Measurements from ENCODE around the gene ORM1.

The ORM1 gene

DNA sequence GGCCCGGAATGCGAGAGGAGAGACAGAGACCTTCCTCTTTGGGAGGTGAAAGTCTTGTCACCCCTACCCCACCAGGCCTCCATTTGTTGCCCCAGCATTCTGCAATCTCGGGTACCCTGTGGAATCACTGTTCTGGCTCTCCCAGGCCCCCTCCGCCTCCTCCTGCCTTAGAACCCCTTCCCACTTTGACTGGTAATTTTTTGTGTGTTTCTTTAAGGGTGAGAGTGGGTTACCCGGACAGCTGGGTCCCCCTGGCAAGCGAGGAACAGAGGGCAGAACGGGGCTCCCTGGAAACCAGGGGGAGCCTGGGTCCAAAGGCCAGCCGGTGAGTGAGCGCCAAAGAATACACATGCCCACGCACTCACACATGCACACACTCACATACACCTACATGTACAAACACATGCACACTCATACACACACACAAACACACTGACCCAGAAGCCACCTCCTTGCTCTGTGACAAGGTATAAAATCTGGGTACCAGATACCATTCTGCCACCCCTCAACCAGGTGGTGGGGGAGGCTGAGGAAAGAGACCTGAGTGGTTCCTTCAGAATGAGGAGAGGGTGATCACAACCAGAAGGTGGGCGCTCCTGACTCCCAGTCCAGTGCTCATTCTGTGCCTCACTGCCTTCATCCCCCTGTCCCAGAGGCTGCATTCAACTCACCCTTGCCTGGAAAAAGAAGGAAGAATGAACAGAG is 30.9 kb upstream of the ORM1 start:
- no peak overlapping the region for H3K27ac Mint-ChIP-seq
- H3K9me3 Mint-ChIP-seq = peaks cover 14% of the 10 kb centered on the region
- CTCF ChIA-PET = interaction anchor here (0.9 to 4.9 kb wide), 11 partner anchors 24 to 485 kb away, joined by 3 to 88 read pairs (median 3); partner anchors contain the start of gene COL27A1

DNA sequence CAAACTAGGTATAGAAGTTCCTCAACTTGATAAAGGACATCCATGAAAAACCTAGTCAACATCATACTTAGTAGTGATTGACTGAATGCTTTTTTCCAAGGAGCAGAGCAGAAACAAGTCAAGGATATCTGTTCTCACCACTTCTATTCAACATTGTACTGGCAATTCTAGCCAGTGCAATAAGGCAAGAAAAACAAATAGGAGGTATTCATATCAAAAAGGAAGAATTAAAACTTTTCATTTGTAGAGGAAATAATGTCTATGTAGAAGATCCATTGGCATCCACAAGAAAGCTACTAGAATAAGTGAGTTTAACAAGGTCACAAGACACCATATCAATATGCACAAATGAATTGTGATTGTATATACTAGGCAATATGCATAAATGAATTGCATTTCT is 28.2 kb upstream of the ORM1 start:
- Mint-ChIP-seq H3K9me3 (peaks cover 14% of the 10 kb centered on the region), H3K4me3 (no peak overlapping the region), H3K36me3 (peaks cover 4% of the 10 kb centered on the region), H3K27ac (no peak overlapping the region), H3K4me1 (no peaks in the 10 kb centered on the region), H3K27me3 (peaks cover 17% of the 10 kb centered on the region)
- no peak for DNase-seq
- CTCF ChIA-PET = no interaction called here

More for the DNA sequence above, 30.9 kb upstream of the ORM1 start:
- no peak for DNase-seq
- H3K36me3 Mint-ChIP-seq = peaks cover 4% of the 10 kb centered on the region
- H3K4me3 Mint-ChIP-seq = no peak overlapping the region
- H3K27me3 Mint-ChIP-seq = peaks cover 17% of the 10 kb centered on the region
- no peaks in the 10 kb centered on the region for H3K4me1 Mint-ChIP-seq

DNA sequence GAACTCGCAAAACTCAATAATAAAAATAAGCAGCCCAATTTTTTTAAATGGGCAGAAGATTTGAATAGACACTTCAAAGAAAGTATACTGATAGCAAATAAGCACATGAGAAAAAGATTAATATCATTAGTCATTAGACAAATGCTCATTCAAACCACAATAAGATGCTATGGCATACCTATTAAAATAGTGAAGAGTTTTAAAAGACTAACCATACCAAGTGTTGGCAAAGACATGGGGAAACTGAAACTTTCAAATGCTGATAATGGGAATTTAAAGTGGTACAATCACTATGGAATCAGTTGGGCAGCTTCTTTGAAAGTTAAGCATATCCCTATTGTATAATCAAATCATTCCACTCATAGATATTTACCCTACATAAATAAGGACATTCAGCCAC is 26.6 kb upstream of the ORM1 start:
- CTCF ChIA-PET = no interaction called here
- peaks cover 7% of the 10 kb centered on the region for H3K27me3 Mint-ChIP-seq
- peaks cover 14% of the 10 kb centered on the region for H3K9me3 Mint-ChIP-seq
- no peak overlapping the region for H3K4me3 Mint-ChIP-seq
- no peaks in the 10 kb centered on the region for H3K4me1 Mint-ChIP-seq
- no peak for DNase-seq
- no peak overlapping the region for H3K27ac Mint-ChIP-seq
- H3K36me3 Mint-ChIP-seq = peaks cover 4% of the 10 kb centered on the region

DNA sequence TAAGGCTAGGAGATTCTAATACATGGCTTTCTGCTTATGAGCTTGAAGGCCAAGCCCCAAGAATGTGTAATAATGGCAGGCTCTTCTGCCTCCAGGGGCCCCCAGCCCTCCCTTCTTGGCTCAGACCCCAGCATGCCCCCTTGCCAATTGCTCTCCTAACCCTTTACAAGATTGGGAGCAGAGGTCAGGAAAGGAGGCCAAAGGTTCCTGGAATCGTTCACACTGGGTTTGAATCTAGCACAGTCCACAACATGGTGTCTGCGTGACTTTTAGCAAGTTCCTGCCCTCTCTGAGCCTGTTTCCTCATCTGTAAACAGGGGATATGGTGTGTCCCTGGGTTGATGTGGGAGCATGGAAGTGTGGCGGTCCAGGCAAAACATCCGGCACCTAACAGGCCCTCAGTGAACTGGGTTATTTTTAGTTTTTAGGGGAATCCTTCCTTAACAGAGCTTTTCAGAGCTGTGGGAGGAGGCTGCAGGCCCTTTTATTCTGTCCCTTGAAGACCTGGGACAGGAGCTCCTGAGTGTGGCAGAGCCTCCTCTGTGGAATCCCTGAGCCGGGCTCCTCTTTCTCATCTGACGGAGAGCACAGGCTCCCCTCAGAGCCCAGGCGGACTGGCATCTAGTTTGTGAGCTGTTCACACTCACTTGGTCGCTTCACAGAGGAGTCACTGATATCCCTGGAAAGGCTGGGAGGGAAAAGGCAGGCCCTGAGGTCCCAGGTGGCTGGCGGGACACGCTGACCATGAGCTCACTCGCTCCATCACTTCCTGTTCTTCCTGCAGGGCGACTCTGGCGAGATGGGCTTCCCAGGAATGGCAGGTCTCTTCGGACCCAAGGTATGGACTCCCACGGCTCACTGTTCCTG is 23.4 kb upstream of the ORM1 start:
- H3K4me3 Mint-ChIP-seq = no peak overlapping the region
- CTCF ChIA-PET = interaction anchor here (1.3 kb wide), 1 partner anchor 192 kb away, joined by 3 read pairs; no protein-coding TSS in a partner anchor
- peaks cover 5% of the 10 kb centered on the region for H3K27me3 Mint-ChIP-seq
- no peaks in the 10 kb centered on the region for H3K4me1 Mint-ChIP-seq
- H3K36me3 Mint-ChIP-seq = peaks cover 4% of the 10 kb centered on the region
- peaks cover 13% of the 10 kb centered on the region for H3K9me3 Mint-ChIP-seq
- no peak for DNase-seq
- H3K27ac Mint-ChIP-seq = no peak overlapping the region

DNA sequence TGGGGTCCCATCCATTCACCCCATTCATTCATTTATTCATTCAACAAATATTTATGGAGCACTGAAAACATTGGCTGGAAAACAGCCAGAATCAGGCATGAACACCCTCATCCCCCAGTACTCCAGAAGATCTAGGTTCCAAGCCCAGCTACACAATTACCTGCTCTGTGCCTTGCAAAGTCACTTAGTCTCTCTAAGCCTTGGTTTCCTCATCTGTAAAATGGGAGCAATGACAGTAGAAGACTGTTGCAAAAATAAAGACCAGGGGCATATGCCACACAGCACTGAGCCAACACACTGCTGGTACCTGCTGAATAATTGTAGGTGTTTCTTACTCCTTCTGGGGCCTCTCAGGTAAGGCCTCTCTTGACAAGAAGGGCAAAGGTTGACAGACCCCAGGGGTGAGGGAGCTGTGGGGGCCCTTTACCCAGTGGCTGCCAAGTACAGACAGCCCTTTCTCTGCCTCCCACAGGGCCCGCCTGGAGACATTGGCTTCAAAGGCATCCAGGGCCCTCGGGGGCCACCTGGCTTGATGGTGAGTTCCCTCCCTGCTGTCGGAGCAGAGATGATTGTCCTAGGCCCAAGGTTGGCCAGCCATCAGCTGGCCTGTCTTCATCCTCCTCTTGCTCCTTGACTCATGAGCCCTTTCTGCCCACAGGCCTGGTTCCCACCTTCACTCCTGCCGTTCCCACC is 22.6 kb upstream of the ORM1 start:
- Mint-ChIP-seq H3K4me1 (no peaks in the 10 kb centered on the region), H3K9me3 (peaks cover 5% of the 10 kb centered on the region), H3K27ac (no peak overlapping the region), H3K4me3 (no peak overlapping the region), H3K36me3 (peaks cover 4% of the 10 kb centered on the region), H3K27me3 (peaks cover 9% of the 10 kb centered on the region)
- no peak for DNase-seq
- CTCF ChIA-PET = interaction anchor here (1.3 kb wide), 1 partner anchor 192 kb away, joined by 3 read pairs; no protein-coding TSS in a partner anchor

DNA sequence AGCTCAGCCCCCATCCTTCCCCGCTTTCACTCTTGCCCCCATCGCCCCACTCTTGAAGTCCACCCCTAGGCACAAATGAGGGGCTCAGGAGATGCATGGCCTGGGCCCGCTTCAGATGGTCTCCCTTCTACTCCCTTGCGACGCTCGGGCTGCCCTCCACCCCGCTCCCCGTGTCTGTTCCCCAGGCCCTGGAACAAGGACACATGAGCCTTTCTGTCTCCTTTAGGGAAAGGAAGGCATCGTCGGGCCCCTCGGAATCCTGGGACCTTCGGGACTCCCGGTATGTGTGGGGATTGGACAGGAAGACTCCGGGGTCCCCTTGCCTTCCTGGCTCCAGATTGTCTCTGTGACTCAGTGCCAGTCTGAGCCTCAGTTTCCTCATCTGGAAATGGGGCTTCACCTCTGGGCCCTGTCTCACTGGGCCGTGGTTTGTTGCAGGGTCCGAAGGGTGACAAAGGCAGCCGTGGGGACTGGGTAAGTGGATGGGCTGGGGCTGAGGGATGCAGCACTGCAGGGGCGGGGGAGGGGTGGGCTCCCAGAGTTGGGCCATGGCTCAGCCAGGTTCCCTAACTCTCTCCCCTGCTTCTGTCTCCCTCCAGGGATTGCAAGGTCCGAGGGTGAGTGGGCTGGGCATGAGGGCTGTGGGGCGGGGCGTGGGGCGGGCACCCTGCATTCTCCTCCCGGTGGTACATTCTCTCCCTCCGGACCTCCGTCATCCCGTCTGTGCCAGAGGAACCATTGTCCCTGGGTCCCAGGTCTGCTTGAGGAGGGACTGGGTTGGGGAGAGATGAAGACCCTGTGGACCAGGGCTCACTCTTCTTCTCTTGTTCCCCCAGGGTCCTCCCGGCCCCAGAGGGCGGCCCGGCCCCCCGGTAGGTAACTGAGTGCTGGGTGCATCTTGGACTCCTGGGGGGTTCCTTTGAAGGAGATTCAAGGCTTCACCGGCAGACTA is 21.8 kb upstream of the ORM1 start:
- Mint-ChIP-seq H3K9me3 (no peaks in the 10 kb centered on the region), H3K27ac (no peak overlapping the region), H3K36me3 (no peaks in the 10 kb centered on the region), H3K4me3 (no peak overlapping the region), H3K27me3 (peaks cover 16% of the 10 kb centered on the region), H3K4me1 (no peaks in the 10 kb centered on the region)
- CTCF ChIA-PET = interaction anchor here (1.3 kb wide), 1 partner anchor 193 kb away, joined by 3 read pairs; no protein-coding TSS in a partner anchor
- no peak for DNase-seq

DNA sequence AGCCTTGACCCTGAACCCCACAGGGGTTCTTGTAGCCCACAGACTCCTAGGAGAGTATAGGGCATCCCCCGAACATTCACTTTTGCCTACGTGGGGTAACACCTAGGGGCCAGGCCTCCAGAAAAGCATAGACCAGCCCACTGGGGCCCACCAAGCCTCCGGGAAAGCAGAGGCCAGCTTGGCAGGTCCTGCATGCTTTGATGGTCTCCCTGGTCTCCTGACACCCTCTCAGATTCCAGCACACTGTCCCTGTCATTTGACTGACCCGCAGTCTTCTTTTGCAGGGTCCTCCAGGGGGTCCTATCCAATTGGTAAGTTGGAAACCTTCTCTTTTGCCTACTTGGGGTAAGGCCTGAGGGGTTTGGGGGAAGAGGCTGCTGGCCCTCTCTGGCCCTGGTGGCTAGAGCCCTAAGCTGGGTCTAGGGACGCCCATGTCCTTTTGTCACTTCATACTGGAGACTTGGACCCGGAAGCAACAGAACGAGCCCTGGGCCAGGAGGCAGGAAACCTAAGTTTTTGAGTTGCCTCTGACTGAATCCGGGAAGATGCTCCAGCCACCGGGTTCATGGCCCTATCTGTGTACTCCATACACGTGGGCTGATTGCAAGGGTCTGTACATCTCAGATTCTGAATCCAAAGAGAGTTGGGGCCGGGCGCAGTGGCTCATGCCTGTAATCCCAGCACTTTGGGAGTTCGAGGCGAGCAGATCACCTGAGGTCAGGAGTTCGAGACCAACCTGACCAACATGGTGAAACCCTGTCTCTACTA is 20.9 kb upstream of the ORM1 start:
- Mint-ChIP-seq H3K4me1 (no peaks in the 10 kb centered on the region), H3K27ac (no peak overlapping the region), H3K27me3 (peaks cover 16% of the 10 kb centered on the region), H3K9me3 (no peaks in the 10 kb centered on the region), H3K4me3 (no peak overlapping the region), H3K36me3 (no peaks in the 10 kb centered on the region)
- CTCF ChIA-PET = no interaction called here
- DNase-seq = no peak

DNA sequence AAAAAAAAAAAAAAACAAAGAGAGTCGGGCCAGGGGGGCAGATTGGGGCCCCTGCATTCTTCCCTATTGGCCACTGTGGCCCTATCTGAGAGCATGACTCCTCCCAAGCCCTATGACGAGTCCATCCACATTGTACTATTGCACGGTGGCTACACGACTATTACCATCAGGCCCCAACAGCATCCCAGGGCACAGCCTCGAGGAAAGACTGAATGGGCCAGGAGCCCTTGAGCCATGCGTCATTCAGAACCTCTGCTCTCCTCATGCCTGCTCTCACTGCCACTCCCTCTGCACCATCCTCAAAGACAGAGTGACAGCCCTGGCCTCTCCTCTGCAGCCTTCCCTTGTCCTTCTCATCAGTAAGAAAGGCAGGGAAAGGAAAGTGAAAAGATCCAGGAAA is 20.2 kb upstream of the ORM1 start:
- H3K4me1 Mint-ChIP-seq = no peaks in the 10 kb centered on the region
- H3K4me3 Mint-ChIP-seq = no peak overlapping the region
- peaks cover 20% of the 10 kb centered on the region for H3K27me3 Mint-ChIP-seq
- H3K9me3 Mint-ChIP-seq = no peaks in the 10 kb centered on the region
- CTCF ChIA-PET = interaction anchor here (0.8 kb wide), 1 partner anchor 88 kb away, joined by 3 read pairs; no protein-coding TSS in a partner anchor
- H3K27ac Mint-ChIP-seq = no peak overlapping the region
- DNase-seq = no peak
- no peaks in the 10 kb centered on the region for H3K36me3 Mint-ChIP-seq

DNA sequence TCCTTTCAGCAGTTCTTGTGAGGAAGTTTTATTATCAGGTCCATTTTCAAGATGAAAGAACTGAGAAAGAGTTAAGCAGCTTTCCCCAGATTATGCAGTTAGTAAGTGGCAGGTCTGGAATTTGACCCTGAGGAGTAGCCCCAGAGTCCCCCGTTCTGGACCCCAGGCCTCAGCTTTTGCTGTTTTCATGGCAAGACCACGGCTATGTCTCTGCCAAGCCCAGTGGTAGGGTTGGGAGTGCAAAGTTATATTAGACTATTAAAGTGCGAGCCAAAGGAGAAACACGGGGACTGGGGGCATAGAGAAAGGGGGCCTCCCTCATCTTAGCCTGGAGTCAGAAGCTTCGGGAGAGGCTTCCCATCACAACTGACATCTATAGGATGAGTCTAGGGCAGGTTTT is 19.3 kb upstream of the ORM1 start:
- Mint-ChIP-seq H3K27me3 (peaks cover 20% of the 10 kb centered on the region), H3K9me3 (no peaks in the 10 kb centered on the region), H3K27ac (no peak overlapping the region), H3K4me1 (no peaks in the 10 kb centered on the region), H3K36me3 (no peaks in the 10 kb centered on the region), H3K4me3 (no peak overlapping the region)
- DNase-seq = no peak
- CTCF ChIA-PET = interaction anchor here (0.8 to 1.4 kb wide), 2 partner anchors 88 to 350 kb away, joined by 3 to 4 read pairs; no protein-coding TSS in a partner anchor

DNA sequence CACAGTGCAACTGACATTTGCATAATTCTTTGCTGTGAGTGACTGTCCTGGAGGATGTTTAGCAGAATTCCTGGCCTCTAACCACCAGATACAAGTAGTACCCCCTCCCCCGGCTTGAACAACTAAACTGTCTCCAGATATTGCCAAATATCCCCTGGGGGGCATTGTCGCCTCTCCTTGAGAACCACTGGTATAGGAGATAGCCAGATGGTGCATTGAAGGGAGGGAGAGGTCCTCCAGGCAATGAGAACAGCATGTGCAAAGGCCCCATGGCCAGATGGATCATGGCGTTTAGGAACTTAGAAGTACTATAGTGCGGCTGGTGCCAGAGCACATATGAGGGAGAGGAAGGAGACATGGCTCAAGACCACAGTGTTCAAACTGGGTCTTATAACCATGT is 18.9 kb upstream of the ORM1 start:
- Mint-ChIP-seq H3K9me3 (no peaks in the 10 kb centered on the region), H3K36me3 (no peaks in the 10 kb centered on the region), H3K27me3 (peaks cover 20% of the 10 kb centered on the region), H3K4me3 (no peak overlapping the region), H3K27ac (no peak overlapping the region), H3K4me1 (no peaks in the 10 kb centered on the region)
- CTCF ChIA-PET = interaction anchor here (1.2 to 1.4 kb wide), 2 partner anchors 146 to 349 kb away, joined by 3 to 4 read pairs; no protein-coding TSS in a partner anchor
- no peak for DNase-seq

DNA sequence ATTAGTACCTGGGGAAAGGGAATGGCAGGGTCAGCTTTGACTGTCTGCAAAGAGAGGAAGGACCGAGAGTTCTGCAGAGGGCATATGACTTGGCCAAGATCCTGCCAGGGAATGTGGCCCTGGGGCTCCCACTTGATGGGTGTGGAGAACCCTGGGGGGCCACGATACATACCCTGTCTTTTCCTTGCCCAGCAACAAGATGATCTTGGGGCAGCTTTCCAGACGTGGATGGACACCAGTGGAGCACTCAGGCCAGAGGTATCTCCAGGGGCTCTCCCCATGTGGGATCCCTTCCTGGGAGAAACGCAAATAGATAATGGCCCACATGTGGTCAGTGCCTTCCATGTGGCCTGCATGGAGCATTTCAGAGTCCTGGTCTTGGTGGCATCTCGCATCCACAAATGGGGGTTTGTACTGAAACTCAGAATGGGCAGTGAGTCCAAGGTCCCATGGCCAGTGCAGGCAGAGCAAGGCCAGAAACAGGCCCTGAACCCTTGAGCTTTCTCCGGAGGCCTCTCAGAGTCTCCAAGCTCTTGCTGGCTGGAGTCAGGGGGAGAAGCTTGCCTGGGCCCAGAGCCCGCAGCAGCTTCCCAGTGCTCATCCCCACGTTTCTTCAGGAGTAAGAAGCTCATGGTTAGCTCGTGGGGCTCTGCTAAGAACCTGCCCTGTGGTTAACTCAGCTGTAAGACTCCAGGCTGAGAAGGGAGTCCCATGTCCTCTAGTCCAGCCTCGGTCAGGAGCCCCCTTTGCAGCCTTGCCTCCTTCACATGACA is 18.3 kb upstream of the ORM1 start:
- no peak overlapping the region for H3K4me3 Mint-ChIP-seq
- no peak for DNase-seq
- no peaks in the 10 kb centered on the region for H3K4me1 Mint-ChIP-seq
- H3K27ac Mint-ChIP-seq = no peak overlapping the region
- no peaks in the 10 kb centered on the region for H3K9me3 Mint-ChIP-seq
- CTCF ChIA-PET = interaction anchor here (0.9 to 1.4 kb wide), 3 partner anchors 146 to 348 kb away, joined by 3 to 4 read pairs (median 3); no protein-coding TSS in a partner anchor
- H3K36me3 Mint-ChIP-seq = no peaks in the 10 kb centered on the region
- H3K27me3 Mint-ChIP-seq = peaks cover 20% of the 10 kb centered on the region

DNA sequence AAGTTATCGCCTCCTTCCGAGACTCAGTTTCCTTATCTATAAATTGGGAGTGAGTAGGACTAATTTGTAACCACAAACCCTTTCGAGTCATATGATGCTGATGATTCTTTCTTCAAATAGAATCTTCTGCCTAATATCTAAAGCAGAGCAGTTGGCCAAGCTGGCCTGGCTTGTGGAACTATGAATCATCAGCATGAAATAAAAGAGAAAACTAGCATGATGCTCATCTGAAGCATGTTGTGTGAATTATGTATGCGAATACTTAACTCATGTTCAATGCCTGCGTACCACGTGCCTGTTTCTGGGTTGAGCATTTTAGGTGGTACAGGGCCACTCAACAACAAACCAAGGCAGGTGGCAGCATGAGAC is 15.0 kb upstream of the ORM1 start:
- Mint-ChIP-seq H3K9me3 (no peaks in the 10 kb centered on the region), H3K27ac (no peak overlapping the region), H3K4me3 (no peak overlapping the region), H3K4me1 (no peaks in the 10 kb centered on the region), H3K27me3 (peaks cover 20% of the 10 kb centered on the region), H3K36me3 (no peaks in the 10 kb centered on the region)
- DNase-seq = no peak
- CTCF ChIA-PET = interaction anchor here (1.6 kb wide), 1 partner anchor 13 kb away, joined by 3 read pairs; no protein-coding TSS in a partner anchor

Measured in activated naive CD4-positive, alpha-beta T cell treated with anti-CD3 and anti-CD28 coated beads, Interleukin-2, amount 10 ng/mL, durations not matched to agents 7 days and 5 days (primary cell).